Measurements from ENCODE around the gene BTBD9. TPM values are rescaled to one million over a fixed set of nuclear protein-coding genes. Genes with fewer than 3 reads are reported as not detected.

Gene BTBD9
- total RNA-seq, 4 donors from 2014 or later, result 15.4 to 50.0 (median 21.9) TPM

DNA sequence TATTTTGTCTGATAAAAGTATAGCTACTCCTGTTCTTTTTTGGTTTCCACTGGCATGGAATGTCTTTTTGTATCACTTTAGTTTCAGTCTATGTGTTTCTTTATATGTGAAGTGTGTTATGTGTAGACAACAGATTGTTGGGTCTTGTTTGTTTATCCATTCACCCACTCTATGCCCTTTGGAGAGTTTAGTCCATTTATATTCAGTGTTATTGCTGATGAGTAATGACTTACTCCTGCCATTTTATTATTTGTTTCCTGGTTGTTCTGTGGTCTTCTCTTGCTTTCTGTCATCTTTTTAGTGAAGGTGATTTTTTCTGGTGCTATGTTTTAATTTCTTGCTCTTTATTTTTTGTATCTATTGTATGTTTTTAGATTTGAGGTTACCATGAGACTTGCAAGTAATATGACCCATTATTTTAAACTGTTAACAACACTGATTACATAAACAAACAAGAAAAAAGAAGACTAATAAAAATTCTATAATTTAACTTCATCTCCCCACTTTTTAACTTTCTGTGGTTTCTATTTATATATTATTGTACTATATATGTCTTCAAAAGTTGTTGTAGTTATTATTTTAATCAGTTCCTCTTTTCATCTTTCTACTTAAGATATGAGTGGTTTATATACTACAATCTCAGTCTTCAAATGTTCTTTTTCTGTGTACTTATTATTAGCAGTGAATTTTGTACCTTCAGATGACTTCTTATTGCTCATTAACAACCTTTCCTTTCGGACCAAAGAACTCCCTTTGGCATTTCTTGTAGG, 323.4 kb downstream of the BTBD9 start:
- no peak overlapping the region for H3K4me3 ChIP-seq
- TF ChIP-seq, protein P1, sequence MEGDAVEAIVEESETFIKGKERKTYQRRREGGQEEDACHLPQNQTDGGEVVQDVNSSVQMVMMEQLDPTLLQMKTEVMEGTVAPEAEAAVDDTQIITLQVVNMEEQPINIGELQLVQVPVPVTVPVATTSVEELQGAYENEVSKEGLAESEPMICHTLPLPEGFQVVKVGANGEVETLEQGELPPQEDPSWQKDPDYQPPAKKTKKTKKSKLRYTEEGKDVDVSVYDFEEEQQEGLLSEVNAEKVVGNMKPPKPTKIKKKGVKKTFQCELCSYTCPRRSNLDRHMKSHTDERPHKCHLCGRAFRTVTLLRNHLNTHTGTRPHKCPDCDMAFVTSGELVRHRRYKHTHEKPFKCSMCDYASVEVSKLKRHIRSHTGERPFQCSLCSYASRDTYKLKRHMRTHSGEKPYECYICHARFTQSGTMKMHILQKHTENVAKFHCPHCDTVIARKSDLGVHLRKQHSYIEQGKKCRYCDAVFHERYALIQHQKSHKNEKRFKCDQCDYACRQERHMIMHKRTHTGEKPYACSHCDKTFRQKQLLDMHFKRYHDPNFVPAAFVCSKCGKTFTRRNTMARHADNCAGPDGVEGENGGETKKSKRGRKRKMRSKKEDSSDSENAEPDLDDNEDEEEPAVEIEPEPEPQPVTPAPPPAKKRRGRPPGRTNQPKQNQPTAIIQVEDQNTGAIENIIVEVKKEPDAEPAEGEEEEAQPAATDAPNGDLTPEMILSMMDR (IDR thresholded peaks at IDR 0.05), result no peak
- no peaks in the 10 kb centered on the region for H3K27me3 ChIP-seq
- H3K9me3 ChIP-seq, result no peaks in the 10 kb centered on the region
- WGBS, result 94% methylated on average over 1 of the region's 1 CpG
- no peak for DNase-seq (ENCODE audit: low spot score in 2 of 2)
- no peak overlapping the region for H3K27ac ChIP-seq
- H3K36me3 ChIP-seq, result no peaks in the 10 kb centered on the region
- H3K4me1 ChIP-seq, result no peaks in the 10 kb centered on the region

DNA sequence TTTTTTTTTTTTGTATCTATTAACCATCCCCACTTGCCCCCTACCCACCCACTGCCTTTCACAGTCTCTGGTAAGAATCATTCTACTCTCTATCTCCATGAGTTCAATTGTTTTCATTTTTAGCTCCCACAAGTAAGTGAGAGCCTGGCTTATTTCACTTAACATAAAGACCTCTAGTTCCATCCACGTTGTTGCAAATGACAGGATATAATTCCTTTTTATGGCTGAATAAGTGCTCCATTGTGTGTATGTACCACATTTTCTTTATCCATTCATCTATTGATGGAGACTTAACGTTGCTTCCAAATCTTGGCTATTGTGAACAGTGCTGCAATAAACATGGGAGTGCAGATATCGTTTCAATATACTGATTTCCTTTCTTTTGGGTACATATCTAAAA, 328.5 kb downstream of the BTBD9 start:
- Histone ChIP-seq H3K4me1 (peaks cover 6% of the 10 kb centered on the region), H3K9me3 (no peaks in the 10 kb centered on the region), H3K4me3 (no peak overlapping the region), H3K27me3 (no peaks in the 10 kb centered on the region), H3K27ac (no peak overlapping the region), H3K36me3 (no peaks in the 10 kb centered on the region)
- TF ChIP-seq EP300 (IDR thresholded peaks at IDR 0.05) (no peak), POLR2AphosphoS5 (IDR thresholded peaks at IDR 0.05) (no peak), POLR2A (IDR thresholded peaks at IDR 0.05) (no peak)
- TF ChIP-seq, protein P1 (IDR thresholded peaks at IDR 0.05), result no peak
- no peak for DNase-seq (ENCODE audit: low spot score in 2 of 2)
- WGBS, result 78% methylated on average over 3 of the region's 3 CpGs

DNA sequence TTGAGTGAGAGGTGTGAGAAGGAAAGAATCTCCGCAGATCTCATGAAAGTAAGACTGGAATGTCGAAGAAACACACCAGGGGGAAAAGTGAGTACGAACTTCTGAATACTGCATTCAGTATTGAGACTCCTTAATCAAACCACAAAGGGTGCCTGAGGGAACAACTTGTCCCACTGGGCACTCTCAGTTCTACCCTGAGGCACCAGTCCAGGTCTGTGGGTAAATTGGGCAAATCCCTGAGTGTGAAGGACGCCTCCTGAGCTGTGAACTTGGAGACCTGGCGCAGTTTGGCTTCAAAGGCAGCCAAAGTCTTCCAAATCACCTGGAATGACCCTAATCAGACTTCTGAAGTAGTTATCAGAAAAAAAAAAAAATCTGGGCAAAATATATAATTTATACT, 329.7 kb downstream of the BTBD9 start:
- Histone ChIP-seq H3K27me3 (no peaks in the 10 kb centered on the region), H3K27ac (no peak overlapping the region), H3K4me1 (peaks cover 6% of the 10 kb centered on the region), H3K36me3 (no peaks in the 10 kb centered on the region), H3K4me3 (no peak overlapping the region), H3K9me3 (no peaks in the 10 kb centered on the region)
- DNase-seq (ENCODE audit: low spot score in 2 of 2), result no peak
- WGBS, result 92% methylated on average over 5 of the region's 5 CpGs
- TF ChIP-seq POLR2AphosphoS5 (IDR thresholded peaks at IDR 0.05) (no peak), EP300 (IDR thresholded peaks at IDR 0.05) (no peak), POLR2A (IDR thresholded peaks at IDR 0.05) (no peak)
- TF ChIP-seq, protein P1 (IDR thresholded peaks at IDR 0.05), result no peak

DNA sequence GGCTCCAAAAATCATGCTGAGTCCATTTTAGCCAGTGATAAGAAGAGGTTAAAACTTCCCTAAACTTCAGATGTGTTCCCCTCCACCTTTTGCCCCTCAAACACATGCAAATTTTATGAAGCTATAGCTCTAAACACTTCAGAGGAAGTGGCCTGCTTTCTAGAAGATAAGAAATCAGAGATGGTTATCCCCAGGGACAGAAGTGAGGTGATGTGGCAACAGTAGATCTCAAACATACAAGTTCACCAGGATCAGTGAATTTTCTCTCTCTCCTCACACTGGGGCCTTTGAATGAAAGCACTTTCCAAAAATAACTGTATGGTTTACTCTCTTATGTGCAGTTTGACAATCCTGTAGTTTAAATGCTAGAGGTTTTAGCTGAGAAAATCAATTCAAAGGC, 332.0 kb downstream of the BTBD9 start:
- Histone ChIP-seq H3K9me3 (no peaks in the 10 kb centered on the region), H3K36me3 (no peaks in the 10 kb centered on the region), H3K27ac (no peak overlapping the region), H3K4me3 (no peak overlapping the region), H3K27me3 (no peaks in the 10 kb centered on the region), H3K4me1 (peaks cover 6% of the 10 kb centered on the region)
- TF ChIP-seq POLR2AphosphoS5 (IDR thresholded peaks at IDR 0.05) (no peak), POLR2A (IDR thresholded peaks at IDR 0.05) (no peak), EP300 (IDR thresholded peaks at IDR 0.05) (no peak)
- TF ChIP-seq, protein P1 (IDR thresholded peaks at IDR 0.05), result no peak
- no peak for DNase-seq (ENCODE audit: low spot score in 2 of 2)

DNA sequence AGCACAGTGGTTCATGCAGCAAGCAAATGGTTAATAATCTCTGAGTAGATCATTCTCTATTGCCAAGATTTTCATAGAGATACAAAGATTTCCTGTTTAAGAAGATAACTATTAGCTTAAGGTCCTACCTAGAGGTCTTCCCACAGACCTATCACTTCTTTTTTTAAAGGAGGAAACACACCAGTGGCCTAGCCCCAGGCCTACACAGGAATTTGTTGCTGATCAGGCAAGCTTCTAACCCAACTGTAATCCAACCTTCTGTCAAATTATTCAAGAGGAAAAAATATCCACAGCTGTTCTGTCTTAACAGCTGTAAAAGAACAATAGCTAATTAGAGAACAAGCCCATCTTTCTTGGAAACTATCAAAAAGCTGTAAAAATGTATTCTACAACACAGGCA, 332.8 kb downstream of the BTBD9 start:
- Histone ChIP-seq H3K4me1 (peaks cover 6% of the 10 kb centered on the region), H3K9me3 (no peaks in the 10 kb centered on the region), H3K36me3 (no peaks in the 10 kb centered on the region), H3K27ac (no peak overlapping the region), H3K27me3 (no peaks in the 10 kb centered on the region), H3K4me3 (no peak overlapping the region)
- no peak for TF ChIP-seq POLR2AphosphoS5 (IDR thresholded peaks at IDR 0.05)
- TF ChIP-seq, protein P1 (IDR thresholded peaks at IDR 0.05), result no peak
- no peak for TF ChIP-seq POLR2A (IDR thresholded peaks at IDR 0.05)
- TF ChIP-seq EP300 (IDR thresholded peaks at IDR 0.05), result no peak
- no peak for DNase-seq (ENCODE audit: low spot score in 2 of 2)
